ENCODE measurements around the gene CTBP2.

CTBP2 gene

DNA sequence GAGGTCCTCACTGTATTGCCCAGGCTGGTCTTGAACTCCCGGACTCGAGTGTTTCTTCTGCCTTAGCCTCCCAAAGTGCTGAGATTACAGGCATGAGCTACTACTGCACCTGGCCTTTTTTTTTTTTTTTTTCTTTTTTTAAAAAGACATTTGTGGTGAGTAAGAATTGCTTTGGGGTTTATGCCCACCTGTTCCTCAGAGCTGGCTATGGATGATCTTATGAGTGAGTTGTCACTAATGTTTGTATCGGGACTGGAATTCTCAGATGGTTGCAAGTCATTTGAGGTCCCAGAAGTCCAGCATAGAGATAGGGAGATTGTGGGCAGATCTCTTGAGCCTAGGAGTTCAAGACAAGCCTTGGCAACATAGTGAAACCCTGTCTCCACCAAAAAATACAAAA lies 183.2 kb downstream of the CTBP2 start:
- no peak for DNase-seq (ENCODE audit: low read depth, low spot score)

DNA sequence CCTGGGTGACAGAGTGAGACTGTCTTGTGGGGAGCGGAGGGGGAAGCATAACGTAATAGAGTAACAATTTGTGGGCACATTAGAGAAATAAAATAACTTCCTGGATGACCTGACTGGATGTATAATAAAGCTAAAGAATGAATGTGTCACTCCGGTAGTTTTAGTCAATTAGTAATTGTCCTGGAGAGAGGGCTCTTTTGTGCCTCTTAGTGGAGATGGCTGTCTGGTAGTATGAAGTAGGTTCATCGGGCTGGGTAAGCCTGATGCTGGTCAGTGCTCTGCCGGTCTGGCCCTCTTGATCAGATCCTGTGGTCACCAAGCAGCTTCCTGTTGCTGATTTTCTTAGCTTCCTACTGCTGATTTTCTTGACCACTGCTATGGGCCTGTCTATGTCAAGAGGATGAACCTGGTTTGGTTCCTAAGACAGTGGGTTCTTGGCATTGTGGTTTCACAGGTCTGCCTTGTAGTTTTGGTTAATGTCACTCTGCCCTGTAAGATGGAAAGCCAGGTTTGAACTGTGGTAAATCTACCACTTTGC lies 184.3 kb downstream of the CTBP2 start:
- DNase-seq (ENCODE audit: low read depth, low spot score) = no peak

DNA sequence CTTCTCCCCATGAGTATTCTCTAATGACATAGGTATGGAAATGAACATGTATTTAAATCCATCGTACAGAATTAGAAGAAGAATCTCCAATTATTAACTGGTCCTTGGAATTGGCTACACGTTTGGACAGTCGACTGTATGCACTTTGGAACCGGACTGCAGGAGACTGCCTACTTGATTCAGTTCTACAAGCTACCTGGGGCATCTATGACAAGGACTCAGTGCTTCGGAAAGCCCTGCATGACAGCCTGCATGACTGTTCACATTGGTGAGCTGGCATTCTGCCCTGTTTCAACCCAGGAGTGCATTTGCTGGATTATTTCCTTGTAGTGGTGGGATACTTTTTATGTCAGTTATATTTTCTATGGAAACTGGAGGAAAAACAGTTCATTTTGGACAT lies 186.2 kb downstream of the CTBP2 start:
- no peak for DNase-seq (ENCODE audit: low read depth, low spot score)

DNA sequence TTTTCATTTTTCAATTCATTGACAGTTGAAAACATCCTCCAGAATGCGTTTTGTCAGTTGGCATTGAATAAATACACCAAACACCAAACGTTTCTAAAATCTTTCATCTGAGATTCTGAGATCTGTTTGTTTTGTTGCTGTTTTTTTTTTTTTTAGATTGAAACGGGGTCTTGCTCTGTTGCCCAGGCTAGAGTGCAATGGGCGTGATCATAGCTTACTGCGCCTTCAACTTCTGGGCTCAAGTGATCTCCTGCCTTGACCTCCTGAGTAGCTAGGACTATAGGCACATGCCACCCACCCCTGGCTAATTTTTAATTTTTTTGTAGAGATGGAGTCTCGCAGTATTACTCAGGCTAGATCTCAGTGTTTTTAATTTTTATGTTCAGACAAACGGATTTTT lies 187.7 kb downstream of the CTBP2 start:
- no peak for DNase-seq (ENCODE audit: low read depth, low spot score)

DNA sequence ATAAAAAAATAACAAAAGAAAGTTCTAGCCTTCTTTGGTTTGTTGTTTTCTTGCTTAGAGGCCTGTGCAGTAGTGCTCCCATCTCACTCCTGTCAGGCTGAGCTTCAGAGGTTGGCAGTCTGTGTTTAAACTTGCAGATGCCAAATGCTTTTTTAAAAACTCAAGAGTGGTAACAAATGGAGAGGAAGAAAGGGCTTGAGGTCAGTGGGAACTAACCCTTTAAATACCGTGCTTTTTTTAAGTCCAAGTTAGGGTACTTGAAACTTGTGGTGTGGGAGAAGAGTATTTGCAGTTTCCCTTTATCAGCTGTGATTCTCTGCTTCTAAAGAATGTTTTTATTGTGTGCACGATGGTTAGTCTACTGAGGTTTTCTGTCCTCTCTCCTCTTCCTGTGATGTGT lies 189.1 kb downstream of the CTBP2 start:
- DNase-seq (ENCODE audit: low read depth, low spot score) = no peak

DNA sequence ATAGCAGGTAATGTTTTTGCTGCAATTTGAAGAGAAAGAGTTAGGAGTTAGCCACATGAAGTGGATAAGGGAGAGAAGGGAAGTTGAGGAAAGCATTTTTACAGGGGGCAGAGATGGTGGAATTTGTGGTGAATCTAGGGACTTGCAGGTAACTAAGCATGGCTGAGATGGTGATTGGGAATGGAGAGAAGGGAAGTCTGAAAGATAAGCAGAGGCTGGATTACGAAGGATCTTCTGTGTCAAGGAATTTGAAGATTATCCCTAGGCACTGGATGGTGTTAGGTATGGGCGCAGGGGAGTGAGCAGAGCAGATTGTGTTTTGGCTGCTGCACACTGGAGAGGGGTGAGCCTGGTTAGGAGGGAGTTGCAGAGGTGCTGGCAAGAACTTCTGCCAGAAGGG lies 193.1 kb downstream of the CTBP2 start:
- DNase-seq (ENCODE audit: low read depth, low spot score) = no peak

DNA sequence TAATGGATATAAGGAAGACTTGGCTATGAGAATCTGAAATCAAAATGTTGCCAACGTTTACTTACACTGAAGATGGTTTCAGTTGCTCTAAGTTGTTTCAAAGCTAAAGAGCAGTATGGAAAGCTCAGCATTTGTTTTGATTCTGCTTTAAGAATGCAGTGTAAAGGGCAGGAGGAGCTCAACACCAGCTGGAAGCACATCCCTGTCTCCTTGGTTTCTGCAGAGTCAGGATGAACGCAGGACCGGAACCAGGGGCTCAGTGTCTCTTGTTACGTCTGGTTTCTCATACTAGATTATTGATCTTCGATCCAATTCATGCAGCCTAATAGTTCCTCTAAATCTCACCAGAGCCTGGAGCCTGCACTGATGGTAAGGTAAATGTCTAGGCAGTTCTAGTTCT lies 194.4 kb downstream of the CTBP2 start:
- no peak for DNase-seq (ENCODE audit: low read depth, low spot score)

DNA sequence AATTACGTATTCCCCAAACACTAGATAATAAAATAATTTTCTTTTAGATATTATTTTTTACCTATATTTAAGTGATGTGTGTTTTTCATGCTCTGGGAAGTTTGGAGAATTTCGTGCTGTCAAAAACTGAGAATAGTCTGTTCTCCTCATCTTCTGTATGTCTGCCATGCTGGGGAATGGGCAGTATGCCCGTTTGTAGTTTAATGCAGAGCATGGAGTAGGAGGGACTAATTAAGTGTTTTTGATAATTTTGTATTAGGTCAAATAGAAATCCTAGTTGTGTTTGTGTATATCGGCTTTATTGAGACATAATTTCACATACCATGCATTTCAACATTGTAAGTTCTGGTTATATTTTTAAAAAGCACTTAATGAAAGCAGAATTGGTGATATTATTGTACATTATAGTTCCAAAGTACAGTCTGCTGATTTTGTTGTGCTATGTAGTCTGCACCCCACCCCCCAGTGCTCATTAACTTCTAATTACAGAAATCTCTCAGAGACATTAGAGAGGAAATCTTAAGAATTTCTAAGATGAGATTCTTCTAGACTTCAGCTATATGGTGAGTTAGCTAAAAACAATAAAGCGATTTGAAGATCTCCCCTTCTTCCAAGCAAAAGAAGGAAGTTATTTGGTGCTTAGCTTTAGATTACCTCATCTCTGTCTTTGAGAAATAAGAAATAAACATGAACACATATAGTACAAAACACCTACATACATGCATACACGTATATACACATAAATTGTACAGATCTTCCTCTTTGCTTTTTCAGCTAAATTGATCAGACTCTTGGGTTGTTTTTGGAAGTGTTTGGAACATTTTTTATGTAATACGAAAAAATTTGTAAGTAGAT lies 196.3 kb downstream of the CTBP2 start:
- DNase-seq (ENCODE audit: low read depth, low spot score) = no peak

DNA sequence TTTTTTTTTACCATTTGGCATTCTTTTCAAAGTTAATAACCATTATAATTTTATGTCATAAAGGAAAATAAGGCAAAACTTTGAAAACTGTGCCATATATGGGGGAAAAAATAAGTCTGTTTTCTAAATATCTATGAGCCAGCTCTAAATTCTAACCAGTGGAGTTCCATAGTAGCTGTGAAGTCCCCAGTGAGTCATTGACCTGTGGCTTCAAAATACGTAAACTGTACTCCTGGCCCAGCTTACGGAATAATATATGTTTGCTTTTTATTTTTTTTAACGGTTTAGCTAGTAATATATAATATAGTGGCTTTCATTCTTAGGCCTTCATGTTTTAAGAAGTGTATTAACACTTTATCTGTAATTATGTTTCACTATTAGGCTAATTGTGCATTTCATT lies 197.9 kb downstream of the CTBP2 start:
- no peak for DNase-seq (ENCODE audit: low read depth, low spot score)

DNA sequence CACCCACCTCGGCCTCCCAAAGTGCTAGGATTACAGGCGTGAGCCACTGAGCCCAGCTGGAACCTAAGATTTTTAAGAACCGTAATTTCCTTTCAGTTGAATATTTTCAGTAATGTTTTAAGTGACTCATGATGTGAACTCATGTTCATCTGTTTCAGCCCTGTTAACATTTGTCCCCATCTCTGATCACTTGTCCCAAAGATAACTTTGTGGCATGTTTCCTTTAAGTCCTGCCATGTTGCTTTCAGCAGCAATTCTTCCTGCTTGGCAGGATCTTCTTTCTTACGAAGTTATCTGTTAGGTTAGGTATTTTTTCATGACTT lies 199.2 kb downstream of the CTBP2 start:
- DNase-seq (ENCODE audit: low read depth, low spot score) = no peak

DNA sequence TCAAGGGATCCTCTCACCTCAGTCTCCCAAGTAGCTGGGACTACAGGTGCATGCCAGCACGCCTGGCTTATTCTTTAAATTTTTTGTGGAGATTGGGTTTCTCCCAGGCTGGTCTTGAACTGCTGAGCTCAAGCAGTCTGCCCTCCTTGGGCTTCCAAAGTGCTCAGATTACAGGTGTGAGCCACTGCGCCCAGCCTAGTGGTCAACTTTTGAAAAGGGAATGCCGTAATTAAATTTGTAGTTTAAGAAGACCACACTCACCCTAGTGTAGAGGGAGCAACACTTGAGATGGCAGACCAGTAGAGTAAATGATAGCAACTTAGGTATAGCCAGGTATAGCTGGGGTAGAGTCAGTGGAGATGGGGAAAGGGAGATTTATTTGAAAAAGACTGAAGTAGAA lies 200.8 kb downstream of the CTBP2 start:
- DNase-seq (ENCODE audit: low read depth, low spot score) = no peak

DNA sequence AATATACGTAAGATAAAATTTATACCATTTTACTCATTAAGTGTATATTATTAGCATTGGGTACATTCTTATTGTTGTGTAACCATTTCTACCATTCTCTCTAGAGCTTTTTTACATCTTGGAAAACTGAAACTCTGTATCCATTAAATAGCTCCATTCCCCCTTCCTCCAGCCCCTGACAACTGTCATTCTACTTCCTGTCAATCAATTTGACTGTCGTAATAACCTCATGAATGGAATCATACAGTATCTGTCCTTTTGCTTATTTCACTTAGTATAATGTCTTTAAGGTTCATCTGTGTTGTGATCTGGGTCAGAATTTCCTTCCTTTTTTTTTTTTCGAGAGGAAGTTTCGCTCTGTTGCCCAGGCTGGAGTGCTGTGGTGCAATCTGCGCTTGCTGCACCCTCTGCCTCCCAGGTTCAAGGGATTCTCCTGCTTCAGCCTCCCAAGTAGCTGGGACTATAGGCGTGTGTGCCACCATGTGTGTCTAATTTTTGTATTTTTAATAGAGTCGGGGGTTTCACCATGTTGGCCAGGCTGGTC lies 202.9 kb downstream of the CTBP2 start:
- DNase-seq (ENCODE audit: low read depth, low spot score) = no peak

DNA sequence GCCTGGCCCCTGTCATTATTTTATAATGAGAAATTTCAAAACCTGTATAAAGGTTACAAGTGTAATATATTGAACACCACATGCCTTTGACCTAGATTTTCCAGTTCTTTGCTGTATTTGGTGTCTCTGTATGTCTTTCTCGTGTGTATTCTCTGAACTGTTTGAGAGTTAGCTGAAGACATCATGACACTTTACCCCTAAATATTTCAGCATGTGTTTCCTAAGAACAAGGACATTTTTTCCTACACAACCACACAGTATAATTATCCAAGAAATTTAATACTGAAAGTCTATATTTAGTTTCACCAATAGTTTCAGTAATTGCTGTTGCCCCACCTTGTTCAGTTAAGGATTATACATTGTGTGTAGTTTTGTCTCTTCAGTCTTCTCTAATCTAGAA lies 203.6 kb downstream of the CTBP2 start:
- DNase-seq (ENCODE audit: low read depth, low spot score) = no peak

DNA sequence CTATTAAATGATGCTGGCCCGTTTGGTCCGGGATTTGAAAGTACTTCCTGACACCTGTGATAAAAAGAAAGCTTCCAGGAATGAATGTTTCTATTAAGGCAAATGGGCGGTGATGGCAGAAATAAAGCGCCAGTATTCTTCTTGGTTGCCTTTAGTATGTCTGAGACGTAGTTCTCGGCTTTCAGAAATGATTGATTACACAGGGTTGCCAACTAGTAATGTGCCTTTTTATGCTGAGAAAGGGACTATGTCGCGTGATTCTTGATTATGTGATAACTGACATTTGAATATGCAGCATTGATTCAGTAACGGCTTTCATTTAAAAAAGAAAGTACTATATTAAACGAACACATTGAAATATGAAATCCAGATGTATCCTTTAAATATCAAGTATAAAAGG lies 204.5 kb downstream of the CTBP2 start:
- no peak for DNase-seq (ENCODE audit: low read depth, low spot score)

DNA sequence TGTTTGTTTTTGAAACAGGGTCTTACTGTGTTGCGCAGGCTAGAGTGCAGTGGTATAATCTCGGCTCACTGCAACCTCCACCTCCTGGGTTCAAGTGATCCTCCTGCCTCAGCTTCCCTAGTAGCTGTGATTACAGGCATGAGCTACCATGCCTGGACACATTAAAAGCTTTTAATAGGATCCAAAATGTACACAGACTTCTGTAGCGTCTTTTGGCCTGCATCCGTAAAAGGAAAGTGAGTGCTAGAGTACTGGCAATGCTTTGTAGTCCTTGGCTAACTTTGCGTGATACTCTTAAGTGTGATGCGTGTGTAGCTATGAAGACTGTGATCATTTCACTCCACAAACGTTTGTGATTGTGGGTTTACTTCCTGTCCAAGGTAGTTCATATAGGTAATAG lies 205.1 kb downstream of the CTBP2 start:
- DNase-seq (ENCODE audit: low read depth, low spot score) = no peak

DNA sequence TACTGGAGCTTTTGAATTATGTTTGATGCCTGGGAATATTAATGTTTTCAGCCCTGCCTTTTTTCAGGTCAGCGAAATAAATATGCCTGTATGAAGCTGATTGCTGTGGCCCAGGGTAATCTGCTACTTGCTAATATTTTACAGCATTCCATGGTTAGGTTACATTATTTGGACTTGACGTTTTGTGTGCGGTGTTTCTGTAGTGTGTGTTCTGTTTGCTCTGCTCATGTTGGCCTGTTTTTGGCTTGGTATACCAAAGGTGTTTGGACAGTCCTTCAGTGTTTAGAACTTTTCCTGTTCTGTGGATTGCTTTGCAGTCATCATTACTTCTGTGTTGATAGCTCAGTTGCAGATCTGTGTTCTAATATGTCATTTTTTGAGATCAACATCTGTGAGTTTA lies 206.9 kb downstream of the CTBP2 start:
- no peak for DNase-seq (ENCODE audit: low read depth, low spot score)

DNA sequence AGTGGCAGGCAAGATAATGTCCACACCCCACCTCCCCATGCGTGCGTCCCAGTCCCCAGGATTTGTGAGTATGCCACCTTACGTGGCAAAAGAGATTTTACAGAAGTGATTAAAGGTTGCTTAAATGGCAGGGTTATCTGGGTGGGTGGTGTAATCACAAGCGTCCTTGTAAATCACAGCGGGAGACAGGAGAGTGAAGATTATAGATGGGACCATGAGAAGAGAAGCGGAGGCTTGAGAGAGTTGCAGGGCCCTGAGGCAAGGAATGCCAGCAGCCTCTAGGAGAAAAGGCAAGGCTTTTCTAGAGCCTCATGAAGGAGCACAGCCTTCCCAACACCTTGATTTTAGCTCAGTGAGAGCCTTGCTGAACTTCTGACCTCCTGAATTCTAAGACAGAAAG lies 208.2 kb downstream of the CTBP2 start:
- no peak for DNase-seq (ENCODE audit: low read depth, low spot score)

DNA sequence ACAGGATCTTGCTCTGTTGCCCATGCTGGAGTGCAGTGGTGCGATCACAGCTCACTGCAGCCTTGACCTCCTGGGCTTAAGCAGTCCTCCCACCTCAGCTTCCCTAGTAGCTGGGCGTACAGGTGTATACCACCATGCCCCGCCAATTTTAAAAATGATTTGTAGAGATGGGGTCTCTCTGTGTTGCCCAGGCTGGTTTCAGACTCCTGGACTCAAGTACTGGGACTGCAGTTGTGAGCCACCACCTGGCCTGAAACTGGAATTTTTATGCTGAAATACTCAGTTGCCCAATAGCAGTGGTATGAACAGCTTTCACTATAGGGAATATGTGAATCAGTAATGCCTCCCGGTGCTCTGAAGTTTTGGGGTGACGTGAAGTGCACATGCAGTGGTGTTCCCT lies 210.8 kb downstream of the CTBP2 start:
- DNase-seq (ENCODE audit: low read depth, low spot score) = no peak

DNA sequence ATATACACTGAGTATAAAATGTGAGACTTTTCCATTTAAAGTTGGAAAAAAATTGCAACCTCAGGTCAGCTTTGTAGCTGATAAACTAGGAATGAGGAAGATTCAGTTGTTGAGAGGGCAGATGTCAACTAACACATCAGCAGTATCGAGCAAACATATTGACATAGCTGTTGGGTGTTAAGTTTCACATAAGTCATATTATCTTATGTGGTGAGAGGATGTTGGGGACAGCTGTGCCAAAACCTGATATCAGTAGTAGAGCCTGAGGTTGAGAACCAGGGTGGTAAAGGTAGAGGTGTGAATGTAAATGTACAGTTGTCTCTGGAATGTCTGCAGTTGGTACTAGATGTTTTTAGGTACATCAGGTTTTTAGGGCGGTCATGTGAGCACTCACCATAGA lies 213.4 kb downstream of the CTBP2 start:
- DNase-seq (ENCODE audit: low read depth, low spot score) = no peak

DNA sequence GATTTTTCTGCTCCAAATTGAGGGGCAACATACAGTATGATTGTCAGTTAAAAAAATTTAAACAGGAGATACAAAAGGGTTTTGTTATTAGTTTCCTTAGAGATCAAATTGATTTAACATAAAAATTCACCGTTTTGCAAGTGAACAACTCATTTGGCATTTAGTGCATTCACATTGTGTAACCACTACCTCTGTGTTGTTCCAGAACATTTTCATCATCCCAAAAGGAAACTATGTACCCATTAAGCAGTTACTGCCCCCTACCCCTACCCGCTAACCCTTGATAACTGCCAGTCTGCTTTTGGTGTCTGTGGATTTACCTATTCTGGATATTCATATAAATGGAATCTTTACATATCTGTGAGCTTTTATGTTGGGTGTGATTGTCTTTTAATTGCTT lies 215.4 kb downstream of the CTBP2 start:
- no peak for DNase-seq (ENCODE audit: low read depth, low spot score)

DNA sequence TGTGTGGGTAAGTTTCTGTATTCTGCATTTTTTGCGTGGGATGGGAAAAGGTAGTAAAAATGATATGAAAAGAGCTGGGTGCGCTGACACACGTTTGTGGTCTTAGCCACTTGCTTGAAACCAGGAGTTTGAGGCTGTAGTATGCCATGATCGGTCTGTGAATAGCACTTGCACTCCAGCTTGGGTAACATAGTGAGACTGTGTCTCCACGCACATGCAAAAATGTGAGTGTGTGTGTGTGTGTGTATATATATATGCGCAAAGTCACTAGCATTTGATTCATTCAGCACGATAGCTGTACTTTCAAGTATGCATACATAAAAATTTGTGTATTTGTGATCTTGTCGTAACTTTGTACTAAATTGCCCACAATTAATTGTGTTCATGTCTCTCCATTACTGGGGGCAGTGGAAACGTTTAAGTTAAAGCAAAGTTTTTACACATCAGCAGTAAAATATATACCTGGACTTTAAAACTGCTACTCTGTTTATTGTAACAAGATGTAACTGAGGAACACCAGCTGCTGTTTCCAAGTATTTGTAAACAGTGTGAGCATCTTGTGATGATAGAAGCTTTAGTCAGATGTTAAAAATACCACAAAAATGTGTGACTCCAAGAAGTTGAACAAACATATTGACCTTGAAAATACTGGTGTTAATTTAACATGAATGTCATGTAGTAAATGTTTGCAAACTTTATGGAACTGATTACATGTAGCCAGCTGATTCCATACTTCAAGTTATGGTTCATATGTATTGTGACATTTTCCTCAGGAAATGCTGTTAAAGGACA lies 216.9 kb downstream of the CTBP2 start:
- DNase-seq (ENCODE audit: low read depth, low spot score) = no peak

DNA sequence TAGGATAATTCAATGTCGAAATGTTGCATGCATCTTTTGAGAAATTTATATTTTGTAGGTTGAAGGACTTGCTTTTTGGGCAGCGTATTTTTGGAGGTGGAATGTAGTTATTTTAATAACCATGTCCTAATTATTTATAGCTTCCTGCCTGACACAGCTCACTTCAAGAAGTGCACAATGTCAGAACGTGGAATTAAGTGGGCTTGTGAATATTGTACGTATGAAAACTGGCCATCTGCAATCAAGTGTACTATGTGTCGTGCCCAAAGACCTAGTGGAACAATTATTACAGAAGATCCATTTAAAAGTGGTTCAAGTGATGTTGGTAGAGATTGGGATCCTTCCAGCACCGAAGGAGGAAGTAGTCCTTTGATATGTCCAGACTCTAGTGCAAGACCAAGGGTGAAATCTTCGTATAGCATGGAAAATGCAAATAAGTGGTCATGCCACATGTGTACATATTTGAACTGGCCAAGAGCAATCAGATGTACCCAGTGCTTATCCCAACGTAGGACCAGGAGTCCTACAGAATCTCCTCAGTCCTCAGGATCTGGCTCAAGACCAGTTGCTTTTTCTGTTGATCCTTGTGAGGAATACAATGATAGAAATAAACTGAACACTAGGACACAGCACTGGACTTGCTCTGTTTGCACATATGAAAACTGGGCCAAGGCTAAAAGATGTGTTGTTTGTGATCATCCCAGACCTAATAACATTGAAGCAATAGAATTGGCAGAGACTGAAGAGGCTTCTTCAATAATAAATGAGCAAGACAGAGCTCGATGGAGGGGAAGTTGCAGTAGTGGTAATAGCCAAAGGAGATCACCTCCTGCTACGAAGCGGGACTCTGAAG lies 217.8 kb downstream of the CTBP2 start:
- no peak for DNase-seq (ENCODE audit: low read depth, low spot score)
